Stimulated activated CD4-positive, alpha-beta T cell treated with anti-CD3 and anti-CD28 coated beads, TNF-alpha, amount 100 ng/mL, for 1 hour (primary cell): ENCODE data around the gene SEMA4B.
A peak's percentile ranks its signal among the peaks of the same experiment; 100 is the strongest.

ENCODE experiments used
- DNase-seq, 3 donors: peaks; one replicate each; pipeline ENCODE4 v3.0.0-alpha.2; 2020; ENCODE audit warnings: low read depth in 3 of 3, low spot score in 1 of 3

SEMA4B gene

DNA sequence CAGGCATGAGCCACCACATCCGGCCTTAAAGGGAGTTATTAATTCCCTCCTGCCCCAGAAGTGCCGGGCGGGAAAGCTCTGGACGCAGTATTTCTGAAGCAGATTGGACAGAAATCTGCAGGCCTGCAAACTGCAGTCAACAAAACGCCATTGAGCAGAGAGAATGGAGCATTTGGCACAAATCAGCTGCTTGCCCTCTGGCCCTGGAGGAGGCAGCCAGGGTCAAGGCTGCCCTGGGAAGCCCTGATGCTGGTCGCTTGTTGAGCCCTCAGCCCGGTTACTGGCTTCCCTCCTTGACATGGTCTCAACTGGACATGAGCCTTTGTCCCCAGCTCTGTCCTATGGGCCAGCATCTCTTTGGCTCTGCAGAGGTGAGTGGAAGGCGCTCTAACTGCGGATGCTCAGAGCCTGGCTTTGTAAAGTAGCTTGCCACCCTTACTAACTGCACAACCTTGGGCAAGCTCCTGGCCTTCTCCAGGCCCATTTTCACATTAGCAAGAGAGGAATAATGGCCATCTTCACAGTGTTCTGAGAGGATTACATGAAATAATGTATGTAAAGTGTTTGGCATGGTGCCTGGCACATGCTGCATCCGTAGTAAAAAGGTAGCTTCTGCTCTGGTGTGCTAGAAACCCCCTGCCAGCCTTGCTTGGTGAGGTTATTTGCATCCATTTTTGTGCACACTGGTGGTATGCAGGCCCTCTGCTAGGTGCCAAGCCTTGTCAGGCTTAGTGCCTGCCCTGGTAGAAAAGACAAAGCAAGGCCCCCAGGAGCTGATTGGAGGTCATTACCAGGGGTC is 4.1 kb downstream of the SEMA4B start:
- no peak for DNase-seq

DNA sequence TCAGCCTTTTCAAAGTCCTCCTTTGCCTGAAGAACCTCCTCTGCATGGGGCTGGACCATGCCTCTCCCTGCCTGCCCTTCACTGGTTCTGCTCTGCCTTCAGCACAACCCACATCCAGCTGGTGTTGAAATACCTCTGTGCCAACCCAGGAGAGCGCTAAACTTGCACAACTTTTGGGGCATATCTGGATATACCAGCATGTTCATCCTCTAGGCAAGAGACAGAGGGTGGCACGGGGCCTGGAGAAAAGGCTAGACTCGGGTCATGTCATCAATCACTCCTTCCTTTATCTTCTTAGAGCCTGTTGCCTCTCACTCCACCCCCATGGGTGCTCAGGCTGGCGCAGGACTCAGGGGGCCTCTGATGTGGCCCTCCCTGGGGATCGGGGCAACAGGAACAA is 4.8 kb downstream of the SEMA4B start:
- DNase-seq, result no peak

- DNase-seq, result no peak
Measured at GRCh38 chr15:90207252-90207651, 6.1 kb downstream of the SEMA4B start.

DNA sequence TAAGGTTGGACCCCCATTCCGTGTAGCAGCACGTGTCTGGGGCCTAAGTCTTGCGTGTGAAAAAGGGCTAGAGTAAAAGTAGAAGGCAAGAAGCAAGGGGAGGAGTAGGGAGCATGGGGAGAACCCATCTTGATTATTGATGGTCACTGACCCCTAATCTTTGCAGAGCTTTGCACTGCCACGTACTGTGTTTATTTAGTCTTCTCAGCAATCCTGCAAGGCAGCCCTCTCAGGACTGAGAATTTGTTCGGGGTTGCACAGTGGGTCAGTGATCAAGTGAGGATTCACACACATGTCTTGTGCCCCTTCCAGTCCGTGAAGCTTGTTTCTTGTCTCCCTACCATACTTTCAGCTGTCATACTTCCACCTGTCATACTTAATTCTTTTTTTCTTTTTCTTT is 7.2 kb downstream of the SEMA4B start:
- DNase-seq, result no peak

DNA sequence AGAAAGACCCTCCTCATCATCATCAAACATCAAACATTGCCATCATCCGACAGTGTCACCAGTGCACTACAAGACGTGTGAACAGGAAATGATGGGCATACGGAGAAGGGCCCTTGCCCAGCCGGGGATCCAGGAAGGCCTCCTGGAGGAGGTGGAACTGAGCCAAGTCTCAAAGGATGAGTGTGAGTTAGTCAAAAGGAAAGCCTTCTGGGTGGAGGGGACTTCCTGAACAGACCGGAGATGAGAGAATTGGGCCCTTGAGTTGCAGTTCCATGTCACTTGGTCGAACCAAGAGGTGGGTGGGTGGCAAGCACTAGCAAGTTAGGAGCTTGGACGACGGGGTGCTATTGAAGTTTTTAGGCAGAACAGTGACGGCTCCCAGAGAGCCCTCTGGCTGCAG is 8.5 kb downstream of the SEMA4B start:
- DNase-seq, result no peak

- DNase-seq, result no peak
Measured at GRCh38 chr15:90210593-90210992, 9.5 kb downstream of the SEMA4B start.

DNA sequence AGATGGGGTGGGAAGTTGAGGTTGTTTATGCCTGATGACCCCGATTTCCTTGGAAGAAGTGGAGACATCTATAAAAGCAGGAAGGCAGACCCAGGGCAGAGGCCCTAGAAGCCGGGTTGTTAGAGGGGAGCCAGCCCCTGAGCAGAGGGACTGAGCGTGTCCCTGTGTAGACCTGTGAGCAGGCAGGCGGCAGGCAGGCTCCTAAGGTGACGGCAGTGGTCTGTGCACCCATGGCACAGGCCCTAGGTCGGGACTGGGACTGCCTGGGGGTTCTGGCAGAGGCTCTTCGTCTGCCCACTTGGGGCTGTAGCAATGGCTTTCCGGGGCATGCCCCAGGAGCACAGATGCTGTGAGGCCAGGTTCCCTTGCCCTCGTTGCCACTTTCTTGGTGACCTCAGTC is 9.9 kb downstream of the SEMA4B start:
- no peak for DNase-seq

DNA sequence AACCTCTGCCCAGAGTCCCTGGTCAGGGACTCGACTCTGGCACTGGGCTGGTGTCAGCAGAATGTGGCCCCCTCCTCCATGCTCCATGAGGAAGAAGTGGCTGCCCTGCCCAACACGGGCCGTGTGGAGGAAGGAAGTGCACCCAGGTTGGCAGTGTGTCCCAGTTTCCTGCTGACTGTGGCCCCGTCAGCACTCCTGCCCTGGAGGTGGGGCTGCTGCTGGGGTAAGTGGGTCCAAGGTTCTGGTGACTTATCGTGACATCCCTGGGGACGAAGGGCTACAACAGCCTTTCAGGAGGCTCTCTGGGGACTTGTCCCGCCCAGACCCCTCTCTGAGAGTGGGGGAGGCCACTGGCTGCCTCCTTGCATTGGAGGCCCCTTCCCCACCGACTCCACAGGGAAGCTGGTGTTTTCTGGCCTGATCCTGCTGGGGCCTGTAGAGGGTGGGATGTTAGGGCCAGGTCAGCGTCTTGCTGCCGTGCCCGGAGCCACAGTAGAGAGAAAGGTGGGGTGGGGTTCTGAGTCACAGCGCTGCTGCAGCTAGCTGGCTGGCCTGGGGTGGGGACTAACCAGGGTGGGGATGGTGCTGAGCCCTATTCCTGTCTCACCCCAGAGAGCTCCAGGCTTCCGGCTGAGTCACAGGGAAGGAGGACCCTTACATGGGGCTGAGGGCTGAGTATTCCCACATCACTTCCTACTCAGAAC is 10.5 kb downstream of the SEMA4B start:
- no peak for DNase-seq

DNA sequence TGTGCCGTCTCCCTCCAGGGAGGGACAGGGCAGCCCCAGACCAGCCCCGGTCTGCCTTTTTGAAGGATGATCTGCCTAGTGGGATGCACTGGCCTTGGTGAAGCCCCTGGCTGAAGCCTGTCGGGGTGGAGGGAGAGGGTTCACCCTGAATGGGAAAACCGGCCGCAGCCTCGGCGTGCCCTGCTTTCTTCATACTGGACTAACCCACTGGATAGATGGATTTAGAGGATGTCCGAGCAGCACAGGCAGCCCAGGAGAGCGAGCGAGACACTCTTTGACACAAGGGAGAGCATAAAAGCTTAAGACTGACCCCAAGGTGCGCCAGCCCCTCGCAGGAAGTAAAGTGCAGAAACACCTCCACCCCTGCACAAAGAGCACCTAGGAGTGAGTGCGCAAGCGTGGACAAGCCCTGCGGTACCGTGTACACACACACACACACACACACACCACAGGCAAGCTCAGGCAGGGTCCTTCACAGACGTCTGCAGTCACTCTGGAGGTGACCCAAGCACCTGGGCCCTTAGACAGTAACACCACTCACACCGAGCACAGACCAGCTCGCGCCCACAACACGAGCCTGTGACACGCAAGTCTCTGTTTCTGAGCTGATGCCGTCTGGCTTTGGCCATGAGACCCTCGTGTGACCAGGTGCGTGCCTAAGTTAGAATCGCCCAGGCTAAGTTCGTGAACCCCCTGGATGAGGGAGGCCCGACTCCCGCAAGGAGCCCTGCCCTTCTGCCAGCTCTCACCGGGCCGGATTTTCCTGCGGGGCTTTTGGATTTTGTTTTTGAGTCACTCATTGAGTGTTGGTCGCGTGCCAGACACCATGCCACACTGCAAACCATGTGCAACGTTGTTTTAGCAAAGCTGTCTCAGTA is 11.3 kb downstream of the SEMA4B start:
- no peak for DNase-seq

- DNase-seq, result no peak
Measured at GRCh38 chr15:90213122-90213817, 12.1 kb downstream of the SEMA4B start.

DNA sequence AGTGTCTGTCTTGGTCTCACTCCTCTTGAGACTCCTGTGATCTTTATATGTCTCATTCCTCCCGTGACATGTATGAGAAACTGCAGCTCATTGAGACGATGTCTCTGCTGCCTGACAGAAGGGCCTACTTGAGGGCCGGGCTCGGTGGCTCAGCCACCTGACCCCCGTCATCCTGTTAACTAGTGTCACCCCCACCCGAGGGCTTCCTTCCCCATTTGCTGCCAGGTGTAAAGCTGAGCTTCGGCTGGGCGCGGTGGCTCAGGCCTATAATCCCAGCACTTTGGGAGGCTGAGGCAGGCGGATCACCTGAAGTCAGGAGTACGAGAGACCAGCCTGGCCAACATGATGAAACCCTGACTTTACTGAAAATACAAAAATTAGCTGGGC is 12.7 kb downstream of the SEMA4B start:
- no peak for DNase-seq

DNA sequence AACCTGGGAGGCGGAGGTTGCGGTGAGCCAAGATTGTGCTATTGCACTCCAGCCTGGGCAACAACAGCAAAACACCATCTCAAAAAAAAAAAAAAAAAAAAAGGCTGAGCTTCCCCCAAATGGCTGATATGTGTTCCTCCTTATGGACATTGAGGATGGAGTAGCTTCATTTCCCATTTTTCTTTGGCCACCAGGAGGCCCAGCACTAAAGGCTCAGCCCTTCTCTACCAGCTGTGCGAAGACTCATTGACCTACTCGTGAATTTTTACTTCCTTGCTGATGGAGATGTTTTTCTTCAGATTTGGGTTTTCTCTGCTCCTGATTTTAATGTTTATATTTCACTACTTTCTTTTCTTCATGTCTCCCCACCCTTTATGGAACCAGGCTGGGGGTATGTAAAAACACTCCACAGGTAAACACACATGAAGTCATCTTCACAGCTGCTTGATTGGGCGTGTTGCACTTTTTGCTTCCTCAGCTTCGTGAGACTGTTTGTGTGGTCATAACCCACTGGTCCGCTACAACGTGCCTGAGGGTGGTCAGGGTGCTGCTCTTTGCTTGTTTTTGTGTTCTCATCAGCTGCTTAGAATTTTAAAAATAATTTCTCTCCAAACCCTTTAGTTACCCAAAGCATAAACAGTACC is 13.5 kb downstream of the SEMA4B start:
- DNase-seq, result no peak

- DNase-seq, result no peak
Measured at GRCh38 chr15:90217671-90218394, 16.7 kb downstream of the SEMA4B start.

- DNase-seq, result peak in 1 of 3 donors; percentile 50
Measured at GRCh38 chr15:90219421-90220141, 18.5 kb downstream of the SEMA4B start.

DNA sequence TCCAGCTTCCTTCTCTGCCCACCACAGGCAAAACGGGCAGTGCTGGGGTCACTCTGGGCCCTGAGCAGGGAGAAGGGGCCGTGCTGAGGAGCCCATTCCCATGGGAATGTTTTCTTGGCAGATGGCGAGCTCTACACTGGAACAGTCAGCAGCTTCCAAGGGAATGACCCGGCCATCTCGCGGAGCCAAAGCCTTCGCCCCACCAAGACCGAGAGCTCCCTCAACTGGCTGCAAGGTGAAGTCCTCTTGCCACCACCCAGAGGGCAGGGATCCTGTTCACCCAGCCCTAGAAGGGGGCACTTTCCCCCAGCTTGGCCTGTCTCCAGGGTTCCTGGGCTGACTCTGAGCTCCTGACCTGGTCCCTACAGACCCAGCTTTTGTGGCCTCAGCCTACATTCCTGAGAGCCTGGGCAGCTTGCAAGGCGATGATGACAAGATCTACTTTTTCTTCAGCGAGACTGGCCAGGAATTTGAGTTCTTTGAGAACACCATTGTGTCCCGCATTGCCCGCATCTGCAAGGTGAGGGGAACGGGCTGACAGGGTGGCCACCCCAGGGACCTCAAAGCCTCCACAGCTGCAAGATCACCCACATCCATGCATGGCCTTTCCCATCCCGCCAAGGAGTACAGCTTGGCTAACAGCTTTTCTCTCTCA is 20.2 kb downstream of the SEMA4B start:
- DNase-seq, result no peak

GRCh38 chr15:90222547-90222946 is 21.4 kb downstream of the SEMA4B start:
- DNase-seq, result no peak

GRCh38 chr15:90223441-90224165 is 22.5 kb downstream of the SEMA4B start:
- no peak for DNase-seq

GRCh38 chr15:90225047-90225446 is 23.9 kb downstream of the SEMA4B start:
- no peak for DNase-seq
